ENCODE results near the gene MAP2. TPM values are rescaled to one million over a fixed set of nuclear protein-coding genes. Genes with fewer than 3 reads are reported as not detected.
A peak's percentile ranks its signal among the peaks of the same experiment; 100 is the strongest.

The MAP2 gene
- total RNA-seq (2016; rRNA removed; fragmentation: Illumina TruSeq; extraction: Trizol) (not detected in 2 replicates), polyA plus RNA-seq (2011; rRNA removed) (0.08 TPM in 1 of 2 replicates, not detected in the other), polyA minus RNA-seq (2011; rRNA and poly(A)+ RNA removed; ENCODE audit: low replicate concordance) (2.0 TPM in 1 of 2 replicates, not detected in the other), Bru-seq, nascent RNA (percentile 13 among the genes with signal in this experiment), BruChase-seq, experiment 1, labeled RNA remaining after a 6-hour chase (percentile 8 among the genes with signal in this experiment), BruChase-seq, experiment 2, labeled RNA remaining after a 2-hour chase (percentile 13 among the genes with signal in this experiment)
- total RNA-seq (2016; cell fraction: cytosol; rRNA removed; fragmentation: Illumina TruSeq; extraction: Trizol; ENCODE audit: low read depth): not detected in 2 replicates
- total RNA-seq (2016; cell fraction: insoluble cytoplasmic fraction; rRNA removed; fragmentation: Illumina TruSeq; extraction: Trizol): not detected in 2 replicates
- total RNA-seq (2016; cell fraction: membrane; rRNA removed; fragmentation: Illumina TruSeq; extraction: Trizol): not detected in 2 replicates
- not detected in 2 replicates for total RNA-seq (2016; cell fraction: nucleus; rRNA removed; fragmentation: Illumina TruSeq; extraction: Trizol)
- polyA plus RNA-seq (2011; cell fraction: cytosol; rRNA removed): not detected in 2 replicates
- not detected in 2 replicates for polyA plus RNA-seq (2011; cell fraction: nucleus; rRNA removed)
- polyA plus RNA-seq (2012): 0.09 TPM in 1 of 2 replicates, not detected in the other
- polyA plus RNA-seq (2016; cell fraction: cytosol; fragmentation: Illumina TruSeq; extraction: Trizol; ENCODE audit: low read depth): not detected in 2 replicates
- 0.22 TPM in 1 of 2 replicates, not detected in the other for polyA plus RNA-seq (2016; cell fraction: insoluble cytoplasmic fraction; fragmentation: Illumina TruSeq; extraction: Trizol; ENCODE audit: low read depth)
- not detected in 2 replicates for polyA plus RNA-seq (2016; cell fraction: membrane; fragmentation: Illumina TruSeq; extraction: Trizol; ENCODE audit: low read depth)
- polyA plus RNA-seq (2016; cell fraction: nucleus; fragmentation: Illumina TruSeq; extraction: Trizol; ENCODE audit: insufficient read depth, low read depth): not detected in 2 replicates
- not detected in 2 replicates for polyA minus RNA-seq (2011; cell fraction: cytosol; rRNA and poly(A)+ RNA removed)
- polyA minus RNA-seq (2011; cell fraction: nucleus; rRNA and poly(A)+ RNA removed): not detected in 2 replicates
- long read RNA-seq, experiment 1: 0 reads
- long read RNA-seq, experiment 2: 0 reads

GRCh38 chr2:209423562-209424198, at the start of gene MAP2:
Gene MAP2, plus strand, starts transcription at chr2:209424047. Its CDS starts 229,124 bp downstream, at chr2:209653171.
- WGBS (ENCODE audit: low lambda C conversion rate): 6% methylated on average over 26 of the region's 57 CpGs
- peaks cover 0 to 5% of the 10 kb centered on the region in 2 experiments; a peak in 2 of 5 replicates for H3K27me3 ChIP-seq (ENCODE audit: control insufficient read depth in 1 of 2, insufficient read depth in 2 of 2, low read length in 2 of 2)
- DNase-seq (ENCODE audit: low spot score): peak; percentile 61
- POLR2A ChIA-PET: no interaction called here
- CTCF ChIA-PET (ENCODE audit: low intra/inter-chr PET ratio, low total read pairs): interaction anchor here (1.1 to 2.7 kb wide), 5 partner anchors 85 to 1029 kb away, joined by 3 to 29 read pairs (median 4); no protein-coding TSS in a partner anchor
- H2AFZ ChIP-seq (ENCODE audit: low read length): peak within 1 kb of the TSS; percentile 8
- H3K36me3 ChIP-seq (replicated peaks in 1 of 2; ENCODE audit: control insufficient read depth in 1 of 2, insufficient read depth in 2 of 2, low read length in 2 of 2): no peaks in the 10 kb centered on the region
- no peak for FAIRE-seq
- in situ Hi-C loops (cut with HindIII; ENCODE audit: extremely low pct_ligation_motif_present, low pct_unique_long_range_greater_than_20kb): loop anchor here (10.0 kb wide), 1 partner anchor 1019 kb away; the partner anchor contains the start of gene PTH2R
- no peaks in the 10 kb centered on the region for H4K20me1 ChIP-seq (ENCODE audit: insufficient read depth, low read length)
- intact Hi-C loops (cut with micrococcal nuclease; ENCODE audit: unreplicated experiment): loop anchor here (1.0 to 2.0 kb wide), 3 partner anchors 89 to 1028 kb away; no protein-coding TSS in a partner anchor
- H3K9ac ChIP-seq (ENCODE audit: insufficient read depth, low read depth, low read length): peak within 1 kb of the TSS; percentile 26; the same call in 1 of the 2 replicates
- H3K4me2 ChIP-seq (ENCODE audit: low read depth, low read length): peak within 1 kb of the TSS; percentile 75
- H3K79me2 ChIP-seq (ENCODE audit: insufficient read depth, low read length): no peaks in the 10 kb centered on the region
- peak within 1 kb of the TSS; percentile 29 to 63 (median 41); a peak in 5 of 6 replicates for H3K4me3 ChIP-seq (replicated peaks in 1 of 3; ENCODE audit: insufficient read depth in 1 of 3, low read depth in 2 of 3, low read length in 3 of 3)
- BruUV-seq (replicated peaks): no TSS peak
- ATAC-seq: peak; percentile 99
- peaks cover 11% of the 10 kb centered on the region for H3K4me1 ChIP-seq (ENCODE audit: insufficient read depth, low read length)
- H3K27ac ChIP-seq (ENCODE audit: extremely low read length, insufficient read depth, low read length): no peak within 1 kb of the TSS
- no peaks in the 10 kb centered on the region for H3K9me3 ChIP-seq (ENCODE audit: low read length)
- no peak for TF ChIP-seq ZNF430 (CRISPR knock-in tag; IDR thresholded peaks at IDR 0.05)
- TF ChIP-seq IKZF5 (CRISPR knock-in tag; IDR thresholded peaks at IDR 0.05): peak; percentile 31; the same call in 1 of the 2 replicates
- TF ChIP-seq HNRNPK (IDR thresholded peaks at IDR 0.05; ENCODE audit: low read depth, low read length, poor library complexity, severe bottlenecking): peak; percentile 67
- peak; percentile 63; the same call in 1 of the 2 replicates for TF ChIP-seq KDM2A (CRISPR knock-in tag; IDR thresholded peaks at IDR 0.05; ENCODE audit: borderline replicate concordance, low read depth)
- no peak for TF ChIP-seq NR3C1 (CRISPR knock-in tag; IDR thresholded peaks at IDR 0.05)
- peak; percentile 42; the same call in 1 of the 2 replicates for TF ChIP-seq SMC3 (IDR thresholded peaks at IDR 0.05; ENCODE audit: low read length)
- TF ChIP-seq MAF1 (CRISPR knock-in tag; IDR thresholded peaks at IDR 0.05; ENCODE audit: borderline replicate concordance): no peak
- peak; percentile 57; the same call in 1 of the 2 replicates for TF ChIP-seq HOXA5 (CRISPR knock-in tag; IDR thresholded peaks at IDR 0.05)
- no peak for TF ChIP-seq IRF2 (CRISPR knock-in tag; IDR thresholded peaks at IDR 0.05)
- TF ChIP-seq SRSF1 (optimal IDR thresholded peaks at IDR 0.05; ENCODE audit: low read depth, low read length): peak; percentile 69
- TF ChIP-seq ZMYM4 (CRISPR knock-in tag; IDR thresholded peaks at IDR 0.05): peak; percentile 86; the same call in 1 of the 2 replicates
- no peak for TF ChIP-seq HNF4A (CRISPR knock-in tag; IDR thresholded peaks at IDR 0.05)
- TF ChIP-seq ZNF639 (CRISPR knock-in tag; conservative IDR thresholded peaks at IDR 0.05): peak; percentile 60; the same call in 1 of the 2 replicates
- peak; percentile 58 for TF ChIP-seq POGZ (CRISPR knock-in tag; IDR thresholded peaks at IDR 0.05)
- peak; percentile 63; the same call in 1 of the 2 replicates for TF ChIP-seq TFDP2 (CRISPR knock-in tag; IDR thresholded peaks at IDR 0.05)
- TF ChIP-seq KLF12 (CRISPR knock-in tag; IDR thresholded peaks at IDR 0.05; ENCODE audit: borderline replicate concordance): peak; percentile 79; the same call in 1 of the 2 replicates

Data from HepG2 (cell line).